Metanephros (tissue), 1 donor: ENCODE measurements around the gene SYNJ1. TPM values are rescaled to one million over a fixed set of nuclear protein-coding genes. Genes with fewer than 3 reads are reported as not detected.

ENCODE experiments used
- total RNA-seq: library from RNA; depleted of rRNA; stranded (reverse); fragments of >200 nt; gene quantifications from one replicate; pipeline ENCODE4 v1.2.3, GENCODE V29; 2014

SYNJ1 gene, protein sequence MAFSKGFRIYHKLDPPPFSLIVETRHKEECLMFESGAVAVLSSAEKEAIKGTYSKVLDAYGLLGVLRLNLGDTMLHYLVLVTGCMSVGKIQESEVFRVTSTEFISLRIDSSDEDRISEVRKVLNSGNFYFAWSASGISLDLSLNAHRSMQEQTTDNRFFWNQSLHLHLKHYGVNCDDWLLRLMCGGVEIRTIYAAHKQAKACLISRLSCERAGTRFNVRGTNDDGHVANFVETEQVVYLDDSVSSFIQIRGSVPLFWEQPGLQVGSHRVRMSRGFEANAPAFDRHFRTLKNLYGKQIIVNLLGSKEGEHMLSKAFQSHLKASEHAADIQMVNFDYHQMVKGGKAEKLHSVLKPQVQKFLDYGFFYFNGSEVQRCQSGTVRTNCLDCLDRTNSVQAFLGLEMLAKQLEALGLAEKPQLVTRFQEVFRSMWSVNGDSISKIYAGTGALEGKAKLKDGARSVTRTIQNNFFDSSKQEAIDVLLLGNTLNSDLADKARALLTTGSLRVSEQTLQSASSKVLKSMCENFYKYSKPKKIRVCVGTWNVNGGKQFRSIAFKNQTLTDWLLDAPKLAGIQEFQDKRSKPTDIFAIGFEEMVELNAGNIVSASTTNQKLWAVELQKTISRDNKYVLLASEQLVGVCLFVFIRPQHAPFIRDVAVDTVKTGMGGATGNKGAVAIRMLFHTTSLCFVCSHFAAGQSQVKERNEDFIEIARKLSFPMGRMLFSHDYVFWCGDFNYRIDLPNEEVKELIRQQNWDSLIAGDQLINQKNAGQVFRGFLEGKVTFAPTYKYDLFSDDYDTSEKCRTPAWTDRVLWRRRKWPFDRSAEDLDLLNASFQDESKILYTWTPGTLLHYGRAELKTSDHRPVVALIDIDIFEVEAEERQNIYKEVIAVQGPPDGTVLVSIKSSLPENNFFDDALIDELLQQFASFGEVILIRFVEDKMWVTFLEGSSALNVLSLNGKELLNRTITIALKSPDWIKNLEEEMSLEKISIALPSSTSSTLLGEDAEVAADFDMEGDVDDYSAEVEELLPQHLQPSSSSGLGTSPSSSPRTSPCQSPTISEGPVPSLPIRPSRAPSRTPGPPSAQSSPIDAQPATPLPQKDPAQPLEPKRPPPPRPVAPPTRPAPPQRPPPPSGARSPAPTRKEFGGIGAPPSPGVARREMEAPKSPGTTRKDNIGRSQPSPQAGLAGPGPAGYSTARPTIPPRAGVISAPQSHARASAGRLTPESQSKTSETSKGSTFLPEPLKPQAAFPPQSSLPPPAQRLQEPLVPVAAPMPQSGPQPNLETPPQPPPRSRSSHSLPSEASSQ (N-terminal part only)
- 16.7 TPM for total RNA-seq

DNA sequence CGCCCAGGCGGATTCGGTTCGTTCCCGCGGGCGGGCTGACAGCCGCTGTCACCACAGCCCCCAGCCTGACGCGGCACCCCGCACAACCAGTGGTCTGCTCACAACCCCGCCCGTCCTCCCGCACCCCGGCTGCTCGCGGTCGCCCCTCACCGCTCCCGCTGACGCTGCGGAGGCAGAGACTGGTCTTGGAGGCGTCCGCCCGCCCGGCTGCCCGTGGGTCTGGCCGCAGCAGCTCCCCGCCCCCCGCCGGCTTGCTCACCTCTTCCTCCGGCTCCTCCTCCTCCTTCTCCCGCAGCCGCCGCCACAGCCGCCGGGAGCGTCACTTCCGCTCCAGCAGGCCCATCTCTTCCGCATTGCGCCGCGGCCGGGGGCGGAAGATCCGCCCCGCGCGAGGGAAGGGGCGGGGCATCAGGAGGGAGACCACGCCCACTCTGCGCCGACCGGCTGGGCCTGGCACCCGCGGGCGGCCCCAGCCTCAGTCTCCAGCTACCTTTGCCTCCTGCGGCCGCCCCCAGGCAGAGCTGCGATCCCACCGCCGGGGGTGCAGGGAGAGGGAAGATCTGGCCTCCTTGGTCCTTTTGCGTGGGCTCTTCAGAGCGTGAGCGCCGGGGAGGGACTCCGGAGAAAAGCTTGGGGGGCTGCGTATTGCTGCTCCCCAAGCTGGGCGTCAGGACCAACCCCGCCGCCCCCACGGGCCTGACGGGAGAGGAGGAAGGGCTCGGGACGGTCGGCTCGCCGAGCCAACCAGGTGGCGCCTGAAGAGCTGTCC is at the start of gene SYNJ1:
SYNJ1 (minus strand) TSS at position 327 of the 769 bp plus-strand sequence. CDS start 1,118 bp downstream, outside the sequence.

DNA sequence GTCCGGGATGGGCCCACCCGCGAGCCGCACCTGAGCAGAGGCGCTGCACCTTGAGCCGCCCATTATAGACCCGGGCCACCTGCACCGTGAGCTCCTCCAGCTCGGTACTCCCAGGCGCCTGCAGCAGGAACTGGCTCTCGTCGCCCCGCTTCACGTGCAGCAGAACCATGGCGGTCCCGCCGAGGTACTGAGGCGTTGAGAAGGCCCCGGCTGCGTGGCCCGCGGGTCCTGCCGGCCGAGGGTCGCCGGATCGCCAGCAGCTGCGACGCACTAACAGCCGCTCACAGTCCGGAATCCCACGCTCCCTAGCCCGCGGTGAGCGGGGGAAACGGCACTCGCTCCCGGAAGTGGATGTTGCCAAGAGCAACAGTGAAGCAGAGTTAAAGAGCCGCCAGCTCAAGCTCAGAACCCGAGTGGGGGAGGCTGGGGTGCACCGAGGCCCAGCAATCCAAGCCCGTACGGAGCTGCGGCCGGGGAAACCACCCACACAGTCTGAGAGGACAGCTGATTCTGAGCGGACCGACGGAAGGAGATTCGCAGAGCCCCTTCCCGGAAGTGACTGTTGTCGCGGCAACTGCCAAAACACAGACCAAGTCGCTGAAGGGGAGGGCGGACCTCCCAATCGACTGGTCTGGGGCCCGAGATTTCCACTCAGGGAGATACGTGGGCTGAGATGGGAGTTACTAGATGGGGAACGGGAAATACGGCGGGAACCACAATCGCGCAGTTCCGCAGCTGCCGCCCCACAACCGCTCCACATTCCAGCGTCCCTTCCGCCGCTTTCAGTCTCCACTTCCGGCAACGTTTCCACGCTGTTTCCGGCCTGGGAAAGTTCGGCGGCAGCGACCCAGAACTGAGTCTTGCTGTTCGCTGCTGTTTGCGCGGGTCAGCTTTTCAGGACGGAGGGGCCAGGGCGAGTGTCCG is 115.5 kb downstream of the SYNJ1 start, which contains the start of gene CFAP298:
CFAP298 (minus strand) TSS at position 303 of the 924 bp plus-strand sequence; CDS start at position 169, 134 bp downstream.

DNA sequence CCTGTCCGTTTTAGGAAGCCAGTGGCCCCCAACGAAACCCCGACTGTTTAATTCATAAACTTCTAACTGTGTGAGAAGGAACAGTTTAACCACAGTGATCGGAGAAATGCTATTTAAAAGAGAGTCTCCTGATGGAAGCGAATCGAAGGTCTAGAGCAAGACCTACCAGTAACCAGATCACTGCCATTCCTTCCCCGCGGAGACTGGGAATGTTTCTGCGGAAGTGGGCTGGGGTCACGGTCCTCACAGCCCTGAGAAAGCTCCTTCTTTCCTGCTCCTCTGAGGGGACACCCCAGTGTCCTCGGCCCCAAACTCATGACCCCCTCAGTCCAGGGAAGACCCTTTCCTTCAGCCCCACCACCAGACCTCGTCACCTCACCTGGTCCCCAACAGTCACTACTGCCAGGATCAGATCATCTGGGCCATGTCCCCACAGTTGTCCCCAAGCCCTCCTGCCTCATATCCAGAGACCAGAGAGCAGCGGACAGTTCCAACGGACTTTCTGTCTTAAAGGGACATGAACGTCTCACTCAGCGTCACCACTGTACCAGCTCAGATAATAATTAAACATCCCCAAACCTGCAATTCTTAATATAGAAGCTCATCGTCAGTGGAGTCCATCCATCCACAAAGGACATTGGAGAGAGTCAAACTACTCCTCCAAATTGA is 142.6 kb downstream of the SYNJ1 start, which contains the start of gene TCP10L:
TCP10L (minus strand) TSS at position 482 of the 669 bp plus-strand sequence. CDS start 1,219 bp downstream, outside the sequence.

Other genes starting within 250 kb of the SYNJ1 start
- 2.4 TPM for gene TCP10L, start 142.5 kb downstream of the SYNJ1 start, total RNA-seq
- 23.7 TPM for gene CFAP298, start 115.6 kb downstream of the SYNJ1 start, total RNA-seq
- gene PAXBP1, start 43.7 kb upstream of the SYNJ1 start, total RNA-seq, result 46.5 TPM